ACC112 (cell line): Measurements from ENCODE around the gene SKA2.
"Not testable (repeated sequence)": the region's sequence is repeated elsewhere in the genome, so short reads cannot be mapped to it uniquely, and the experiment has no call there.

Experiments
- H2AFZ ChIP-seq: fragments of 200-600 bp; sonication (generic); one replicate; pipeline ENCODE4 v1.6.0; 2017; ENCODE audit warnings: antibody characterized with exemption, low read length; ENCODE audit not compliant: unreplicated experiment
- H3K27ac ChIP-seq: fragments of 200-600 bp; sonication (generic); 2 replicates; pipeline ENCODE4 v1.5.1; 2014; ENCODE audit warnings: low read depth, mild to moderate bottlenecking, antibody characterized with exemption, low read length, moderate library complexity
- H3K27me3 ChIP-seq: fragments of 200-600 bp; sonication (generic); 2 replicates; pipeline ENCODE4 v1.6.1; 2014; ENCODE audit warnings: mild to moderate bottlenecking, antibody characterized with exemption, low read length, moderate library complexity, mixed read lengths; ENCODE audit not compliant: insufficient read depth
- H3K36me3 ChIP-seq: fragments of 200-600 bp; sonication (generic); 2 replicates; pipeline ENCODE4 v1.6.1; 2016; ENCODE audit warnings: mild to moderate bottlenecking, antibody characterized with exemption, low read length, moderate library complexity, mixed read lengths; ENCODE audit not compliant: insufficient read depth
- H3K4me1 ChIP-seq: fragments of 200-600 bp; sonication (generic); one replicate; pipeline ENCODE4 v1.6.1; 2016; ENCODE audit warnings: low read length, mixed read lengths; ENCODE audit not compliant: insufficient read depth, unreplicated experiment, control insufficient read depth
- H3K4me3 ChIP-seq: fragments of 200-600 bp; sonication (generic); 2 replicates; pipeline ENCODE4 v1.5.1; 2014; ENCODE audit warnings: mild to moderate bottlenecking, low read depth, low read length
- H3K79me2 ChIP-seq: fragments of 200-600 bp; sonication (generic); one replicate; pipeline ENCODE4 v1.6.0; 2016; ENCODE audit warnings: low read length; ENCODE audit not compliant: control insufficient read depth, unreplicated experiment, insufficient read depth

SKA2 gene

GRCh38 chr17:59101178-59101577 lies 53.8 kb downstream of the SKA2 start:
- Histone ChIP-seq H2AFZ (no peak overlapping the region), H3K79me2 (peaks cover 65% of the 10 kb centered on the region), H3K27ac (no peak overlapping the region), H3K4me3 (no peak overlapping the region), H3K27me3 (no peaks in the 10 kb centered on the region), H3K4me1 (peaks cover 7% of the 10 kb centered on the region), H3K36me3 (peaks cover 34% of the 10 kb centered on the region)

- Histone ChIP-seq H3K4me1 (peaks cover 24% of the 10 kb centered on the region), H2AFZ (no peak overlapping the region), H3K36me3 (peaks cover 34% of the 10 kb centered on the region), H3K4me3 (no peak overlapping the region), H3K27ac (no peak overlapping the region), H3K79me2 (peaks cover 57% of the 10 kb centered on the region), H3K27me3 (no peaks in the 10 kb centered on the region)
Measured at GRCh38 chr17:59097876-59098275, 57.1 kb downstream of the SKA2 start.

GRCh38 chr17:59094861-59095530 lies 60.0 kb downstream of the SKA2 start:
- Histone ChIP-seq H3K36me3 (peaks cover 26% of the 10 kb centered on the region), H3K27me3 (no peaks in the 10 kb centered on the region), H2AFZ (no peak overlapping the region), H3K4me3 (no peak overlapping the region), H3K4me1 (peaks cover 27% of the 10 kb centered on the region), H3K27ac (peak overlapping the region; percentile 90), H3K79me2 (peaks cover 47% of the 10 kb centered on the region)

- Histone ChIP-seq H3K36me3 (peaks cover 19% of the 10 kb centered on the region), H3K27me3 (no peaks in the 10 kb centered on the region), H3K79me2 (peaks cover 45% of the 10 kb centered on the region), H3K4me3 (peak overlapping the region; percentile 47), H3K27ac (peak overlapping the region; percentile 95), H2AFZ (peak overlapping the region; percentile 33), H3K4me1 (peaks cover 27% of the 10 kb centered on the region)
Measured at GRCh38 chr17:59093702-59094231, 61.2 kb downstream of the SKA2 start.

- H3K27ac ChIP-seq = peak overlapping the region; percentile 95
- H3K4me1 ChIP-seq = peaks cover 27% of the 10 kb centered on the region
- peak overlapping the region; percentile 33 for H2AFZ ChIP-seq
- H3K4me3 ChIP-seq = peak overlapping the region; percentile 47
- H3K36me3 ChIP-seq = peaks cover 19% of the 10 kb centered on the region
- no peaks in the 10 kb centered on the region for H3K27me3 ChIP-seq
- peaks cover 43% of the 10 kb centered on the region for H3K79me2 ChIP-seq
Measured at GRCh38 chr17:59093145-59093701, 61.8 kb downstream of the SKA2 start.

GRCh38 chr17:59090593-59090992 lies 64.4 kb downstream of the SKA2 start:
- not testable (repeated sequence) for H3K4me3 ChIP-seq, H3K27me3 ChIP-seq, H3K27ac ChIP-seq, H2AFZ ChIP-seq
- H3K4me1 ChIP-seq = peaks cover 25% of the 10 kb centered on the region
- H3K79me2 ChIP-seq = peaks cover 24% of the 10 kb centered on the region
- H3K36me3 ChIP-seq = peaks cover 18% of the 10 kb centered on the region

GRCh38 chr17:59084154-59084553 lies 70.8 kb downstream of the SKA2 start:
- peaks cover 28% of the 10 kb centered on the region for H3K36me3 ChIP-seq
- H3K27me3 ChIP-seq = no peaks in the 10 kb centered on the region
- no peaks in the 10 kb centered on the region for H3K79me2 ChIP-seq
- H2AFZ ChIP-seq = no peak overlapping the region
- no peaks in the 10 kb centered on the region for H3K4me1 ChIP-seq
- no peak overlapping the region for H3K4me3 ChIP-seq
- H3K27ac ChIP-seq = no peak overlapping the region

- Histone ChIP-seq H3K27me3 (no peaks in the 10 kb centered on the region), H3K36me3 (peaks cover 27% of the 10 kb centered on the region), H2AFZ (no peak overlapping the region), H3K79me2 (no peaks in the 10 kb centered on the region), H3K27ac (peak overlapping the region; percentile 85), H3K4me1 (peaks cover 22% of the 10 kb centered on the region), H3K4me3 (no peak overlapping the region)
Measured at GRCh38 chr17:59074494-59074893, 80.5 kb downstream of the SKA2 start.

GRCh38 chr17:59073972-59074371 lies 81.0 kb downstream of the SKA2 start:
- Histone ChIP-seq H3K79me2 (no peaks in the 10 kb centered on the region), H2AFZ (no peak overlapping the region), H3K27me3 (no peaks in the 10 kb centered on the region), H3K27ac (peak overlapping the region; percentile 85), H3K36me3 (peaks cover 24% of the 10 kb centered on the region), H3K4me1 (peaks cover 22% of the 10 kb centered on the region), H3K4me3 (no peak overlapping the region)

GRCh38 chr17:59069856-59070255 lies 85.1 kb downstream of the SKA2 start:
- Histone ChIP-seq H3K4me3 (no peak overlapping the region), H3K79me2 (no peaks in the 10 kb centered on the region), H3K4me1 (peaks cover 11% of the 10 kb centered on the region), H3K27me3 (no peaks in the 10 kb centered on the region), H3K27ac (no peak overlapping the region), H2AFZ (no peak overlapping the region), H3K36me3 (peaks cover 25% of the 10 kb centered on the region)

GRCh38 chr17:59067756-59068155 lies 87.2 kb downstream of the SKA2 start:
- Histone ChIP-seq H3K4me1 (no peaks in the 10 kb centered on the region), H3K27me3 (no peaks in the 10 kb centered on the region), H3K4me3 (no peak overlapping the region), H3K36me3 (peaks cover 36% of the 10 kb centered on the region), H3K79me2 (no peaks in the 10 kb centered on the region), H2AFZ (no peak overlapping the region), H3K27ac (no peak overlapping the region)
